H1 (cell line): ENCODE results near the gene ECT2L. TPM values are rescaled to one million over a fixed set of nuclear protein-coding genes. Genes with fewer than 3 reads are reported as not detected.

Experiments used
- CBX5 ChIP-seq: fragments of 300-800, 300-1000 bp; sonication (generic); IDR thresholded peaks from 2 replicates; pipeline ENCODE4 v1.7.1; 2016; ENCODE audit warnings: antibody characterized with exemption, low read length, low read depth
- CHD7 ChIP-seq: fragments of 300-600 bp; sonication (generic); IDR thresholded peaks from 2 replicates; pipeline ENCODE4 v1.7.1; 2012; ENCODE audit warnings: low read length, moderate library complexity, mild to moderate bottlenecking, inconsistent platforms; ENCODE audit not compliant: insufficient replicate concordance
- SIN3A ChIP-seq, 2 experiments: IDR thresholded peaks in 1 of 2; conservative IDR thresholded peaks in 1 of 2; 2 replicates each; pipeline ENCODE4 v1.6.1; 2011 to 2012; ENCODE audit warnings: low read length in 2 of 2, improper control_type of control experiment in 1 of 2, low read depth in 1 of 2, mild to moderate bottlenecking in 1 of 2
- SIX5 ChIP-seq: IDR thresholded peaks from 2 replicates; pipeline ENCODE4 v1.6.1; 2011; ENCODE audit warnings: mild to moderate bottlenecking, low read depth, low read length
- SUZ12 ChIP-seq: fragments of 200-600 bp; sonication (generic); IDR thresholded peaks from 2 replicates; pipeline ENCODE4 v1.6.1; 2012; ENCODE audit warnings: mild to moderate bottlenecking, inconsistent platforms, low read length, moderate library complexity, mixed read lengths
- TEAD4 ChIP-seq: IDR thresholded peaks from 2 replicates; pipeline ENCODE4 v1.6.1; 2012; ENCODE audit warnings: low read depth, low read length, inconsistent platforms, mixed read lengths
- polyA plus RNA-seq, 7 experiments: library from polyadenylated mRNA; depleted of rRNA in 3 of 7; stranded (reverse) in 5 of 7; unstranded in 2 of 7; fragments of >200 nt in 5 of 7; fragments of 200-250 nt in 2 of 7; gene quantifications; 1 replicate in 5 of 7; 2 replicates in 1 of 7; 4 replicates in 1 of 7; pipeline versions ENCODE4 v1.2.1 to v1.2.3, GENCODE V29; 2011 to 2013; ENCODE audit warnings: missing spikeins in 2 of 7, mixed read lengths in 2 of 7
- total RNA-seq: library from RNA; stranded (reverse); fragmentation: NEBNext Ultra II Directional; extraction: Animal tissue kit (Norgen Biotek cat#: 25700); gene quantifications from 2 replicates; pipeline ENCODE4 v1.2.1, GENCODE V29; 2021

The ECT2L gene
- total and polyA plus RNA-seq, 2 of the 8 experiments (the other 6 are each of a cell fraction or from before 2014, with no cell fraction given) = not detected

- TF ChIP-seq CHD7 (no peak), SIN3A (conservative IDR thresholded peaks at IDR 0.05 in 1 of 2, IDR thresholded peaks at IDR 0.05 in 1 of 2; ENCODE audit: low read depth in 1 of 2, low read length in 2 of 2) (no peak), CBX5 (no peak), TEAD4 (no peak), SUZ12 (no peak), SIX5 (no peak)
These were observed 157.6 kb downstream of the ECT2L start (continued) for GRCh38 chr6:138953451-138953850.
